Skin of body (tissue), 2 donors: Measurements from ENCODE around the gene NRDC. TPM values are rescaled to one million over a fixed set of nuclear protein-coding genes. Genes with fewer than 3 reads are reported as not detected.
"Not testable (repeated sequence)": the region's sequence is repeated elsewhere in the genome, so short reads cannot be mapped to it uniquely, and the experiment has no call there.

Experiments used
- DNase-seq: peaks from one replicate; lab custom pipeline; 2025; lab: John Stamatoyannopoulos, UW
- total RNA-seq: library from RNA; depleted of rRNA; stranded (reverse); fragments of >200 nt; gene quantifications from one replicate; pipeline ENCODE4 v1.2.3, GENCODE V29; 2014

Gene NRDC
- total RNA-seq = 81.2 TPM

- DNase-seq = peak; percentile 100
These were observed at the start of gene NRDC for GRCh38 chr1:51878616-51879336. Gene NRDC (minus strand): TSS chr1:51878727. CDS start chr1:51878615, 112 bp downstream.

- DNase-seq = no peak
These were observed 48.5 kb upstream of the NRDC start for GRCh38 chr1:51927029-51927428.

GRCh38 chr1:51926171-51926812, 47.8 kb upstream of the NRDC start:
- no peak for DNase-seq

GRCh38 chr1:51924455-51924854, 45.9 kb upstream of the NRDC start:
- no peak for DNase-seq

GRCh38 chr1:51922040-51922439, 43.5 kb upstream of the NRDC start:
- no peak for DNase-seq

- no peak for DNase-seq
These were observed 41.6 kb upstream of the NRDC start for GRCh38 chr1:51920130-51920529.

- DNase-seq = no peak
These were observed 41.2 kb upstream of the NRDC start for GRCh38 chr1:51919684-51920083.

GRCh38 chr1:51916587-51917405, 38.3 kb upstream of the NRDC start:
- DNase-seq = no peak

- no peak for DNase-seq
These were observed 37.4 kb upstream of the NRDC start for GRCh38 chr1:51915951-51916350.

GRCh38 chr1:51912881-51913280, 34.4 kb upstream of the NRDC start:
- peak; percentile 2 for DNase-seq

- no peak for DNase-seq
These were observed 31.9 kb upstream of the NRDC start for GRCh38 chr1:51910221-51911000.

GRCh38 chr1:51908499-51908898, 30.0 kb upstream of the NRDC start:
- no peak for DNase-seq

- DNase-seq = no peak
These were observed 28.7 kb upstream of the NRDC start for GRCh38 chr1:51907079-51907702.

GRCh38 chr1:51906306-51907078, 28.0 kb upstream of the NRDC start:
- DNase-seq = no peak

- no peak for DNase-seq
These were observed 23.9 kb upstream of the NRDC start for GRCh38 chr1:51902456-51902855.

GRCh38 chr1:51901151-51901550, 22.6 kb upstream of the NRDC start:
- DNase-seq = no peak

- no peak for DNase-seq
These were observed 20.5 kb upstream of the NRDC start for GRCh38 chr1:51899022-51899421.

GRCh38 chr1:51898090-51898734, 19.7 kb upstream of the NRDC start:
- no peak for DNase-seq

- DNase-seq = no peak
These were observed 19.1 kb upstream of the NRDC start for GRCh38 chr1:51897699-51898031.

- not testable (repeated sequence) for DNase-seq
These were observed 16.2 kb upstream of the NRDC start for GRCh38 chr1:51894748-51895147.
